Measurements from ENCODE around the gene CLK1.
A peak's percentile ranks its signal among the peaks of the same experiment; 100 is the strongest.
"Not testable (repeated sequence)": the region's sequence is repeated elsewhere in the genome, so short reads cannot be mapped to it uniquely, and the experiment has no call there.

The CLK1 gene

DNA sequence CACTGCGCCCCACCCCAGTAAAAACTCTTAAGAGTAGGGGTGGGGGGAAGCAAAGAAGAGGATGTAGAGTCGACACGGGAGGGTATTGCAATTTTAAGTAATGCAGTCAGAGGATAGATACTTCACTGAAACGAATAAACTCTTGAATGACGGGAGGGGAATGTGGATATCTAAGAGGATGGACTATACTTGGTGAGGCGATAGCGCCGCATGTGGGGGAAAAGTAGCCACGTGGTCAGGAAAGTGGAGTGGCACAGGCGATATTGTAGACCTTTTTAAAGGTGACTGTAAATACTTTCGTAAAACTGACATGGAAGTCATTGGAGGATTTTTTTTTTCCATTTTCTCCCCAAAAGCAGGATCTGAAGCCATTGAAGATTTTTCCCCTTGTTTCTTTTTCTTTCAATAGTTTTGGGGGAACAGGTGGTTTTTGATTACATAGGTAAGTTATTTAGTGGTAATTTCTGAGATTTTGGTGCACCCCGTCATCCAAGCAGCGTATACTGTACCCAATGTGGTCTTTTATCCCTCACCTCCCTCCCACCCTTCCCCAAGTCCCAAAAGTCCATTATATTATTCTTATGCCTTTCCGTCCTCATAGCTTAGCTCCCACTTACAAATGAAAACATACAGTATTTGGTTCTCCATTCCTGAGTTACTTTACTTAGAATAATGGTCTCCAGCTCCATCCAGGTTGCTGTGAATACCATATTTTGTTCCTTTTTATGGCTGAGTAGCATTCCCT, 13.8 kb downstream of the CLK1 start:
- no peak for DNase-seq

DNA sequence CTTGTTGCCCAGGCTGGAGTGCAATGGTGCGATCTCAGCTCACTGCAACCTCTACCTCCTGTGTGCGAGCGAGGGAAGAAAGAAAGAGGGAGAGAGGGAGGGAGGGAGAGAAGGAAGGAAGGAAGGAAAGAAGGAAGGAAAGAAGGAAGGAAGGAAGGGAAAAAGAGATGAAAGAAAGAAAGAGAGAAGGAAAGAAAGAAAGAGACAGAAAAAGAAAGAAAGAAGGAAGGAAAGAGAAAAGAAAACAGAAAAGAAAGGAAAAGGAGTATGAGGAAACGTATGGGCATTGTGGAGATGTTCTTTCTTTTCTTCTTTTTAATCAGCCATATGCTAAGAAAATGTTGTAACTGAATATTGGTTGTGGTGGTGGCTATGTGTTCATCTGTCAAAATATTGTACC, 16.5 kb downstream of the CLK1 start:
- DNase-seq, result no peak

DNA sequence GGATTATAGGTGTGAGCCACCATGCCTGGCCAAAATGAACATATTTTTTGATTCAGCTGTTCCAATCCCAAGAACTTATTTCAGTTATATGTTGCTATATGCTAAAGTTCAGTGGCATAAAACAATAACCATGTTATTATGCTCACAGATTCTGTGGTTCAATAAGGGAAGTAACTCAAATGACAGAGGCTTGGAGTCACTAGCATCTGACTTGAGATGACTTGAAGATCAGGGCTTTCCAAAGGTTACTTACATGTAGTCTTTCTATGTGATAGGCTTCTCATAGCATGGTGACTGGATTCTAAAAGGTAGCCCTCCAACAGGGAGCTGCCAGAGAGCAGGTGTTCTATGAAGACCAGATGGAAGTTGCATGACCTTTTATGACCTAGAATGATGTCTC, 17.2 kb downstream of the CLK1 start:
- DNase-seq, result no peak

DNA sequence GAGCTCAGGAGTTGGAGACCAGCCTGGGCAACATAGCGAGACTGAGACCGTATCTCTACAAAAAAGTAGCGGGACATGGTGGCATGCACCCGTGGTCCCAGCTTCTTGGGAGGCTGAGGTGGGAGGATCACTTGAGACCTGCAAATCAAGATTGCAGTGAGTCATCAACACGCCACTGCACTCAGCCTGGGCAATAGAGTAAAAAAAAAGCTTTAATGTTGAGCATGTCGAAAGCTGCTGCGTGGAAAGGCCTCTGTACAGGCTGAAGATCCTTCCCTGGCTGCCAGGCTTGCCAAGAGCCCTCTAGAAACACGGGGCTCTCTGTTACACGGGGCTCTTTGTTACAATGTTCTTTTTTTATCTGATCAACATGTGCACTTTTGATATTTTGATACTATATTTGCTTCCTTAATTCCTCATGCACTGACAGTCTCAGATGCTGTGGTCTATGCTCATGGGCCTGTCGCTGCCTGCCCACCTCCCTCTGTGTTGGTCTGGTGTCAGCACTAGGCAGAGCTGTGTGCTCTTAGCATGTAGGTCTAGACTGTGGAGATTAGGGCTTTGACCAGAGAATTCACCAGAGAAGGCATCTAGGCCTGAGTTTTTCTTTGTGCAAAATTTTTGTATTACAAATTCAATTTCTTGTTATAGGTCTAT, 18.7 kb downstream of the CLK1 start:
- DNase-seq, result no peak

DNA sequence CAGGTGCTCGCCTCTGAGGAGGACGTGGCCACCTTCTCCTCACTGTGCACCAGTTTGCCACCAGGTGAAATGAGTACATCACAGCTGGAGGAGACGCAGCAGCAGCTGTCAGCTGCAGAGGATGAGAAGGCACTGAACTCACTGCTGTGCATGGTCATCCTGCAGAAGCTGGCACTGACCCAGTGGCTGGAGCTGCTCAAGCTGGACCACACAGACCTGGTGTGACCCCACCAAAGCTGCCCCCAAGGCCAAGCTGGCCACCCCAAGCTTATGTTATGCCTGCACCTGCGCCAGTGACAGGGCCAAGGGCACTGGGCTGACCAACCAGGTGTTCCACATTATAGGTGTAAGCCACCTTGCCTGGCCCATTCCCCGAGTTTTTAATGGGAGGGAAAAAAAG, 19.3 kb downstream of the CLK1 start:
- no peak for DNase-seq

DNA sequence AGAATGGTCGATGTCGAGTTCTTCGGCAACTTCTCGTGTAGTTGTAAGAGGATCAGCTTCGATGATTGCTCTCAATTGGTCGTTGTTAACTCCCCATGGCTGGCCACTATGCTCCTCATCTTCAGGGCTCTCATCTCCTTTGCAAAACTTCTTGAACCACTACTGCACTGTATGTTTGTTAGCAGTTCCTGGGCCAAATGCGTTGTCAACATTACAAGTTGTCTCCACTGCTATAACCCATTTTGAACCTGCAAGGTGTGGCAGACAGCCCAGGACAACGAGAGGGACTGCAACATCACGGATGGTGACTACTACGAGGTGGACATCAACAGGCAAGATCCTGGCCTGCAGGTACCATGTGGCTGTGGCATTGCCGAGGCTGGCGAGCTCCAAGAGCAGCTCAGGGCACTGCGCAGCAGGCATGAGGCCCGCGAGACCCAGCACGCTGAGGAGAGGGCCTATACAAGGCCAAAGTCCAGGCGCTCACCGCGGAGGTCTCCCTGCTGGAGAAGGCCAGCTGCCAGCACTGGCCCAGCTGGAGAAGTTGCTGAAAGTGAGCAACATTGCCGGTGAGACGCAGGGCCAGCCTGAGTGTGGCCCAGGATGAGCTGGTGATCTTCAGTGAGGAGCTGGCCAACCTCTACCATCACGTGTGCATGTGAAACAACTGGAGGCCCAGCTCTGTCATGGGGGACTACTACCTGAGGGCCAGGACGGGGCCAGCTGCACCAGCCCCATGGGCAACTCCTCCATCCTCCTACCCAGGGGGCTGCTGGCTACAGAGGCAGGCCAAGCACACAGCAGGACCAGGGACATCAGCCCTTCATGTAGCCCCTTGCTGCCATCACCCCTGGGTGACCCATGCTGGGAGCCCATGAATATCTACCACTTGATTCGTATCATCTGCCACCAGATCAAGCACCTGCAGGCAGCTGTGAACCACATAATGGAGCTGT, 20.2 kb downstream of the CLK1 start:
- DNase-seq, result no peak

DNA sequence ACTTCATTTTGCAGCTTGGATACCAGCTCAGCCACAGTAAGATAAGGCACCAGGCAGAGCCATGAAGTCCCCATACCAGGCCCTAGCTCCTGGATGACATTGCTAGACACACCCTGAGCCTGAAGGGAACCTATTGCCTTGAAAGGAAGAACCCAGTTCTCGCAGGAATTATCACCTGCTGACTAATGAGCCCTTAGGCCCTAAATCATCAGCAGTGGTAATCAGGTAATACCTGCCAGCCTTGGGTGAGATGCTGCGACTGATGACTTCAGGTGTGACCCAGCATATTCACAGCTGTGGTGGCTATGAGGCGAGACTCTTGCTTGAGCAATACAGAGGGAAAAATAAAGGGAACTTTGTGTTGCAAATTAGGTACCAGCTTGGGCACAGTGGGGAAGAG, 24.9 kb downstream of the CLK1 start:
- DNase-seq, result no peak

DNA sequence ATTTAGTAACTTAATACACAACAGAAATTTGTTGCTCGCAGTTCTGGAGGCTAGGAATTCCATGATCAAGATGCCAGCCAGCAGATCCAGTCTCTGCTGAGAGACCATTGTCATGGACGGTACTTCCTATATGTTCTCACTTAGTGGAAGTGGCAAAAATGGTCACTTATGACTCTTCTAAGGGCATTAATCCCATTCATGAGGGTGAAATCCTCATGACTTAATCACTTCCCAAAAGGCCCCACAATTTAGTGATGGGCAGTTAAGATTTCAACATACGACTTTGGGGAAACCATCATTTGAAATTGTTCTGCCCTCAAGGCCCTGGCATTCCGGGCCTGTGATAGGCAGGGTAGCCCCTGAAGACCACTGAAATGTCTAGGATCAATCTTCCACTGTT, 29.8 kb downstream of the CLK1 start:
- no peak for DNase-seq

DNA sequence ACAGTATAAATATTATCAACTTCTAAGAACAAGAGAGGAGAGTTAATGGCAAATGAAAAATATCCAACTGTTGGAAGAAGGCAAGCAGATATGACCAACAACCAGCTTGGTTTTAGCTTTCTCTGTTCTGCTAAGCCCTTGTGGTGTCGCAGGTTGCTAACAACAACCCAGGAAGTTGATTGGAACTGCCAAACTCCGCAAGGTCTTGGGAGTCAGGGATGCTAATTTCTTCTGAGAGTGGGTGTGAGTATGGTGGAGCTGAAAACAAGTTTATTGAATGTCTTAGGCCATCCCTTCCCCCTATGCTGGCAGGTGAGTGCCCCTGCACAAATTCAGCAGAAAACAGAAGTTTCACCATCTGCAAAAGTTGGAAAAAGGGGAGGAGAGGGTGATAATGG, 35.2 kb downstream of the CLK1 start:
- DNase-seq, result no peak

DNA sequence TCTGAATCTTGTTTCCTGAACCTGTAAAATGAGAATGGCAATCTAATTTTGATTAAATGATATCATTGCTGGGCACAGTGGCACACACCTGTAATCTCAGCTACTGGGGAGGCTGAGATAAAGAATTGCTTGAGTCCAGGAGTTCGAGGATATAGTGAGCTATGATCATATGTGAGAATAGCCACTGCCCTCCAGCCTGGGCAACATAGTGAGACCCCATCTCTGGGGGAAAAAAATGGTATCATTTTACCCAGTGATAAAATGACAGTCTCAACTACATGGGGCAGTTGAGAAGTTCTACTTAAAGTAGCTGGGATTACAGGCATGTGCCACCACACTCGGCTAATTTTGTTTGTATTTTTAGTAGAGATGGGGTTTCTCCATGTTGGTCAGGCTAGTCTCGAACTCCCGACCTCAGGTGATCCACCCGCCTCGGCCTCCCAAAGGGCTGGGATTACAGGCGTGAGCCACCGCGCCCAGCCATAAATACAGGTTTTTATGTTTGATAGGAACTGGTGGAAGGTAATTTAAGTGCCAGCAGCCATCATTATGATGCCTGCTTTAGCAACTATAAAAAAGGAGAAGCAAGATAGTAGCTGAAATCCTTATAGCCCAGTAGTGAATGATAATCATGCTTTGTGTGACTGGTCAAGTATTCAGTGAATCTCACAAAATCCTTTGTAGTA, 35.7 kb downstream of the CLK1 start:
- DNase-seq, result no peak

DNA sequence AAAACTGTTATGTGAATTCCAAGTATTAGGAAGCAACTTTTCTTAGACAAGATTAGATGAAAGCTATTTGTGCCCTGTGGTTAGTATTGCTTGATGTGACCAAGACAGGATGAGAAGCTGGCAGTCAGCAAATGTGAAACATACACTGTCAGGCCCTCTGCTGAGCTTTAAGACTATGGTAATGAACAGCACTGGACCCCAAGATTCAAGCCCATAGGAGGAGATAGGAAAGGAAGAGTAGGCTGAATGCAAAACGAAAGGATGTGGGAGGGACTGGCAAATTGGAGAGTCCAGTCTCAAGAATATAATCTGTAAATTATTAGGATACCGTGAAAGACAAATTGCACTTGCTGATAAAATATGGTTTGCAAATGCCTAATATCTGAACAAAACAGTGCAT, 36.4 kb downstream of the CLK1 start:
- no peak for DNase-seq

DNA sequence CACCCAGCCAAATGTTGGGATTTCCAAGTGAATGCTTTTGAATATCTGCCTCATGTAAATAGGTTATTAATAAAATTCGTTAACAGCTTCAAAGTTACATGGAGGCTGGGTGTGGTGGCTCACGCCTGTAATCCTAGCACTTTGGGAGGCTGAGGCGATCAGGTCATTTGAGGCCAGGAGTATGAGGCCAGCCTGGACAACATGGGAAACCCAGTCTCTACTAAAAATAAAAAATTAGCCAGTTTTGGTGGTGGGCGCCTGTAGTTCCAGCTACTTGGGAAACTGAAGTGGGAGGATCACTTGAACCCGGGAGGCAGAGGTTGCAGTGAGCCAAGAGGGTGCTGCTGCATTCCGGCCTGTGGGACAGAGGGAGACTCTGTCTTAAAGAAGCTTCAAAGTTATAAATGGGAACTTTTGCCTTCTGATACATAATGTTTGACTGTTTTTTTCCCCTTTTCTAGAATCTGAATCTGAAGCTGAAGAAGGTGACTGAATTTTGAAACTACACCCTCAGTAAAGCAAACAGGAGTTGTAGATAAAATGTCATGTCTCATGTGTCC, 42.7 kb downstream of the CLK1 start:
- no peak for DNase-seq

DNA sequence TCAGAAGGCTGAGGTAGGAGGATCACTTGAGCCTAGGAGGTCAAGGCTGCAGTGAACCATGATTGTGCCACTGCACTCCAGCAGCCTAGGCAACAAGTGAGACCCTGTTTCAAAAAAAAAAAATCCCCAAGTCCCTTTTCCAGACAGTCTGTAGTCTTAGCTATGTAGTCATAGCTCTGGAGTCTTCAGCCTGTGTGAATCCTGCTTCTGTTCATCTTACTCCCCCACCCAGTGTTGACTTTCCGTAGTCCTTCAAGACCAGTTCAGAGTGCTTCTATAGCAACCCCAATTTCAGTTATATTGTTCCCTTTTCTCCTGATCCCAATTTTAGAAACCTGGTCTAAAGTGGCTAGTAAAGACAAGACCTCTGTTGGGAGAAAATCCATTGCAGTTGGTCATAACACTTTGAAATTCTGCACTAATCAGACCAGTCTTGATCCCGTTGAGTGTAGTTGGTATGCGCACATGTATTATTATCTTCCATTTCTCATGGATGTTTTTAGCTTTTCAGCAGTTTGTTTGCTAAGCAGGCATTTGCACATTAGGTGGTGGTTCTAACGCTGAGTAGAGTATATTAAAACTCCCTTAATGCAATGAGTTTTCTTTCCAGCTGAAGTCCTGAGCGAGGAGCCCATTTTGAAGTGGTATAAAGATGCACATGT, 43.8 kb downstream of the CLK1 start:
- DNase-seq, result no peak

DNA sequence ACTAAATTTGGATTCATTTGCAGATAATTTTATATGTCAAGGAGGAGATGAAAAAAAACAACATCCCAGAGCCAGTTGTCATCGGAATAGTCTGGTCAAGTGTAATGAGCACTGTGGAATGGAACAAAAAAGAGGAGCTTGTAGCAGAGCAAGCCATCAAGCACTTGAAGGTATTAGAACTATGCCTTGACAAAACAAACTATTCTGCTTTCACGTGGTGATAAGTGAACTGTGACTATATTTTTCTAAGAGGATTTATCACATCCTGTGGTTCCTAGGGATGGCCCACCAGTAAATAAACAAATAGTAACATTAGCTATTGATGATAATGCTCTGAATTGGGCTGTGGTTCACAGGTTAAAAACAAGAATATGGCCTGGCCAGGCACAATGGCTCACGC, 45.7 kb downstream of the CLK1 start:
- not testable (repeated sequence) for DNase-seq

DNA sequence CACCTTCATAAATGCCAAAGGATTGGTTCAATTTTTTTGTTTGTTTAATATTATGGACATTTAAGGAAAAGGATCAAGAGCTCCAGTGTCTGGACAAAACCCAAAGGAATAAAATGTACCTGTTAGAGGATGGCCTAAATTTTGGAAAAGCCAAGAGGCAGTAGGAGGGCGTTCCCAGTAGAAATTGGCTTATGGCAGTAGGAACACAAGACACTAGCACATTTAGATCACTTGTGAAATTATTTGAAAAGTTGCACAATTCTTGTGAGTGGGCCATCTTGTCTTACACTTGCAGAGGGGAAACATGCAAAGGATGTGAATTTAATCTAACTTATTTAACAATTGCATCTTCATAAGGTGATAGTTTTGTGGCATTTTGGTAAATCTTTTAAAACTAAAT, 49.5 kb downstream of the CLK1 start:
- no peak for DNase-seq

DNA sequence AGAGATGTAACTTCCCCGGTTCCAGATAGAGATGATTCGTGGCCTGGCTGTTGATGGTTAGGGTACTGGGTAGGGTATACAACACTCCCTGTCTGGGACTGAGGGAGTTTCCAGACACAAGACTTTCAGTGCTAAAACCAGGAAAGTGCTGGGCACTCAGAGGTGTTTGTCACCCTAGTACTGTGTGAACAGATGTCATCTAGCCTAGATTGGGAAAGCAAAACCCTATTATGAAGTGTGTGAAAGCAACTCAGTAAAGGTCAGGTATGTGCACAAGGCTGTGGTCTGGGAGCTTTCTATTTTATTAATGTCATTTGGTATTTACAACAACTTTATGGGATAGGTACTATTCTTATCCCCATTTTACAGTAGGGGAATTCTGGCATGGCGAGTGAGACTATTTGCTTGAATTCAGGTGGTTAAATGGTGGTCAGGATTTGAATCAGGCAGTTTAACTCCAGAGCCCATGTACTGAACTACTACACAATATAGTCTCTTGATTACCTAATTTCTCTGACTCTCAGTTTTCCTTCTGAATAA, 50.1 kb downstream of the CLK1 start:
- peak; percentile 51 for DNase-seq

DNA sequence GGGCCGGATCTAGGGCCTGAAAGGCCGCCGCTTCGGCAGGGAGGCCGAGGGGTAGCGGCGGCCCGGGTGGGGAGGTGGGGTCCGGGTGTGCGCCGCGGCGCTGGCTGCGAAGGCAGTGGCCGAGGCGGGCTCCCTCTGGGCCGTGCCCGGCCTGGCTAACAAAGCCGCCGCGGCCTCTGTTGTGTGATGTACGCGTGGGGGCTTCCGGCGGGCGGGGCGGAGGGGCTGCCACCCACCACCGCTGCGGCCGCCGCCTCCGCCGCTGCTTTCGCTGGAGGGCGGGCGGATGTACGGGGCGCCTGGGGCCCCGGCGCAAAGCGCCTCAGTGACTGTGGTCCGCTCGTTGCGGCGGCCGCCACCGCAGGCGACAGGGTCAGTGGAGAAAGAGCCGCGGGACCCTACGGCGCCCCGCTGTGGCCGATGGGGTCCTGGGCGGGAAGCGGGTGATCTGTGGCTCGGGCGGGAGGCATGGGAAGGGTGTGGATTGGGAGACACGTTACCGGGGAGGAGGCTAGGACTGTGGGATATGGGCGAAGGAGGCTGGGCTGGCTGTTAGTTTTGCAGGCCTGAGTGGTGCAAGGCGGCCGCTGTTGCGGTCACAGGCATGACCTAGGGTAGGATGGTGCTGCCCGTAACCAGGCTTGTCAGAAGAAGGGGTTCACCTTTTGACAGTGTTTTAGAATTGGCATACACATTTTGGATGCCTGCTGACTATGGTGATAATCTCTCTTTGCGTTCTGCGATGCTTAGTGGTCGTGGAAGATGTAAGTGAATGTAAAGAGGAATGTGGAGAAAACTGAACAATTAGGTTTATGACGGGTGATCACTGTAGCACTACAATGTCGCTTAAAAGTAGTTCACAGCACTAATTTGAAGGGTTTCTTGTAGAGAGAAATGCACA, 52.1 kb downstream of the CLK1 start:
- peak; percentile 78 for DNase-seq

DNA sequence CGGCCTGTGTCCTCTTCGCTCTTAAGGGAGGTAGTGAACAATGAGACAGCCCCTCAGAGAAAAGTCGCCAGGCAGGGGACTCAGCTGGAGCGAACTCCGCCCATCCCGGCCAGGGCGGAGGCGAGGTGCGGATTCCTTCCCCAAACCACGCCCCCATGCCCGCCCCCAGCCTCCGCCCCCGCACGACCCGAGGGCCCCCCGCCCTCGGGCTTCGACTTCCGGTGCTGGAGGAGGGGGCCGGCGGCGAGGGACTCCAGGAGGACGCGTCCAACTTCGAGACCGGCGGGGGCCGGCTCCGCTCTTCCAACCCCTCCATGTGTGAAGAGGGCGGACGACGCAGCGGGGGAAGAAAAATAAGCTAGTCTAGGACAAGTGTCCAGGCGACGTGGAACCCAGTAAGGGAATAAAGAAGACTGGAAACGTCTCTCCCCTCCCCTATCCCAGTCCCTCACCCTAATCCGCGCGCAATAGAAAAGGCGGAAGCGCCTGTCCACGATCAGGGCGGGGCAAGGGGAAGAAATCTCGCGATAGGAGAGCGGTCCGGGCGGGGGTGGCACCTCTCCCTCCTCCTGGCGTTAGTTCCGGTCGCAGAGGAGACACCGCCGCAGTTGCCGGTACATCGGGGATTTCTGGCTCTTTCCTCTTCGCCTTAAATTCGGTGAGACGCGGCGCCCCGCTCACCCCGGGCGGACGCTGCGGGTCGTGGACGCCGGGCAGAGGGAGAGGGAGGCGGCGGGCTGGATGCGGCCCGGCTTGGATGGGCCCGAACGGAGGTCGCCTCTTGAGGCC, 52.9 kb downstream of the CLK1 start, which contains the start of gene BZW1:
Gene BZW1 (plus strand): TSS at position 578 of the 789 bp plus-strand sequence. CDS start 1,308 bp downstream, outside the sequence.
- peak; percentile 97 for DNase-seq

DNA sequence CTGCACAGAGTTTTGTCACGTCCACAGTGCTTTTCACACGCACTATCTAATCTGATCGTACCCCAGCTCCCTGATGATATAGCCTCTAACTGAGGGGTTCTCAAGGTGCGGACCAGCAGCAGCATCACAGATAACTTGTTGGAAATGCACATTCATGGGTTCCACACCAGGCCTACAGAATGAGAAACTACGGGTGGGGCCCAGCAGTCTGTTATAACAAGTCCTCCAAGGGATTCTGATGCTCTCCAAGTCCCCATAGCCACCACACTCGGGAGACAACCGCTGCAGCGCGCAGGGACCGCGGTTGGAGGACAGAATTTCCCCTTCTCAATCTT, 53.5 kb downstream of the CLK1 start:
- no peak for DNase-seq

Data from stimulated activated CD8-positive, alpha-beta memory T cell treated with anti-CD3 and anti-CD28 coated beads, Interleukin-4, amount 100 ng/mL, for 48 hours (primary cell).